GM12878 (cell line): ENCODE results near the gene B9D1. TPM values are rescaled to one million over a fixed set of nuclear protein-coding genes. Genes with fewer than 3 reads are reported as not detected.

Experiments
- ATF2 ChIP-seq: IDR thresholded peaks from 2 replicates; pipeline ENCODE4 v1.6.1; 2012; ENCODE audit warnings: low read length, inconsistent platforms
- BACH1 ChIP-seq: fragments of 450-650 bp; IDR thresholded peaks from 2 replicates; pipeline ENCODE4 v1.6.1; 2017; ENCODE audit warnings: mild to moderate bottlenecking, borderline replicate concordance
- BCL11A ChIP-seq: IDR thresholded peaks from 2 replicates; pipeline ENCODE4 v1.6.1; 2011; ENCODE audit warnings: low read depth, low read length
- BHLHE40 ChIP-seq, 2 experiments: fragments of 450-650 bp in 1 of 2; IDR thresholded peaks; 2 replicates each; pipeline ENCODE4 v1.6.1; 2011 to 2017; ENCODE audit warnings: low read depth in 2 of 2, borderline replicate concordance in 1 of 2, improper control_type of control experiment in 1 of 2, low read length in 1 of 2, mild to moderate bottlenecking in 1 of 2
- EED ChIP-seq: sonication (generic); IDR thresholded peaks from 2 replicates; pipeline ENCODE4 v1.6.1; 2016; ENCODE audit warnings: antibody characterized with exemption, low read depth
- EGR1 ChIP-seq, 2 experiments: IDR thresholded peaks; 1 replicate in 1 of 2; 2 replicates in 1 of 2; pipeline ENCODE4 v1.6.1; 2011 to 2012; ENCODE audit warnings: low read depth in 2 of 2, low read length in 2 of 2, borderline replicate concordance in 1 of 2, mild to moderate bottlenecking in 1 of 2, moderate library complexity in 1 of 2
- EP300 ChIP-seq, 2 experiments: fragments of 150-350 bp in 1 of 2; IDR thresholded peaks; 2 replicates each; pipeline ENCODE4 v1.6.1; 2011 to 2012; ENCODE audit warnings: low read depth in 2 of 2, low read length in 2 of 2, borderline replicate concordance in 1 of 2, improper control_type of control experiment in 1 of 2, inconsistent platforms in 1 of 2; ENCODE audit not compliant: control insufficient read depth in 1 of 2
- HDAC2 ChIP-seq: fragments of 200-600 bp; sonication (generic); IDR thresholded peaks from 2 replicates; pipeline ENCODE4 v1.6.1; 2017
- IKZF1 ChIP-seq: fragments of 450-650 bp; conservative IDR thresholded peaks from 2 replicates; pipeline ENCODE4 v1.6.1; 2017; ENCODE audit warnings: antibody characterized with exemption, mild to moderate bottlenecking
- LARP7 ChIP-seq: fragments of 450-650 bp; IDR thresholded peaks from 2 replicates; pipeline ENCODE4 v1.6.1; 2017; ENCODE audit warnings: mild to moderate bottlenecking
- NFIC ChIP-seq: IDR thresholded peaks from 2 replicates; pipeline ENCODE4 v1.6.1; 2012; ENCODE audit warnings: low read depth, mild to moderate bottlenecking, inconsistent platforms, low read length, moderate library complexity
- RAD51 ChIP-seq: fragments of 450-650 bp; IDR thresholded peaks from 2 replicates; pipeline ENCODE4 v1.6.1; 2016; ENCODE audit warnings: moderate library complexity, mild to moderate bottlenecking, inconsistent platforms
- SIX5 ChIP-seq: IDR thresholded peaks from 2 replicates; pipeline ENCODE4 v1.6.1; 2011; ENCODE audit warnings: mild to moderate bottlenecking, low read depth, low read length, moderate library complexity; ENCODE audit not compliant: severe bottlenecking
- SMAD1 ChIP-seq: fragments of 450-650 bp; IDR thresholded peaks from 2 replicates; pipeline ENCODE4 v1.6.1; 2018; ENCODE audit warnings: mild to moderate bottlenecking, low read depth; ENCODE audit not compliant: partially characterized antibody
- SMARCA5 ChIP-seq: fragments of 450-650 bp; IDR thresholded peaks from 2 replicates; pipeline ENCODE4 v1.6.1; 2017; ENCODE audit warnings: mild to moderate bottlenecking
- SREBF1 ChIP-seq: IDR thresholded peaks from 2 replicates; pipeline ENCODE4 v1.6.1; 2012; ENCODE audit warnings: mild to moderate bottlenecking, low read length
- SUPT20H ChIP-seq: IDR thresholded peaks from 2 replicates; pipeline ENCODE4 v1.6.1; 2011; ENCODE audit warnings: low read depth, mild to moderate bottlenecking, low read length, moderate library complexity, borderline replicate concordance; ENCODE audit not compliant: control insufficient read depth
- SUZ12 ChIP-seq: fragments of 200-600 bp; sonication (generic); IDR thresholded peaks from one replicate; pipeline ENCODE4 v1.6.1; 2018; ENCODE audit warnings: antibody characterized with exemption, mild to moderate bottlenecking; ENCODE audit not compliant: unreplicated experiment
- YBX1 ChIP-seq: fragments of 450-650 bp; IDR thresholded peaks from 2 replicates; pipeline ENCODE4 v1.6.1; 2016; ENCODE audit warnings: antibody characterized with exemption
- ZNF24 ChIP-seq: fragments of 450-650 bp; IDR thresholded peaks from 2 replicates; pipeline ENCODE4 v1.6.1; 2017; ENCODE audit warnings: antibody characterized with exemption, mild to moderate bottlenecking
- ZNF622 ChIP-seq: fragments of 450-650 bp; IDR thresholded peaks from 2 replicates; pipeline ENCODE4 v1.6.1; 2017; ENCODE audit warnings: mild to moderate bottlenecking, inconsistent platforms
- polyA plus RNA-seq, 11 experiments: library from polyadenylated mRNA; depleted of rRNA in 4 of 11; unstranded in 6 of 11; stranded (reverse) in 5 of 11; fragments of >200 nt; fragmentation: Nextera tagmentation in 4 of 11; fragmentation: Illumina TruSeq in 1 of 11; extraction: Ambion mirVana in 4 of 11; extraction: Trizol in 1 of 11; gene quantifications; 1 replicate in 1 of 11; 2 replicates in 10 of 11; pipeline versions ENCODE4 v1.2.1 to v1.2.3, GENCODE V29; 2011 to 2016; ENCODE audit warnings: inconsistent platforms in 2 of 11, missing spikeins in 2 of 11, low read depth in 1 of 11
- total RNA-seq, 4 experiments: library from RNA; depleted of rRNA in 3 of 4; stranded (reverse); fragments of >200 nt in 3 of 4; fragmentation: Illumina TruSeq in 1 of 4; extraction: Trizol in 1 of 4; gene quantifications; 2 replicates each; pipeline versions ENCODE4 v1.2.1 to v1.2.3, GENCODE V29; 2013 to 2021
- TF ChIP-seq, protein P1 (sequence below): IDR thresholded peaks from 2 replicates; pipeline ENCODE4 v1.6.1; 2011; ENCODE audit warnings: mild to moderate bottlenecking, low read depth, low read length, moderate library complexity; ENCODE audit not compliant: insufficient replicate concordance
- TF ChIP-seq, protein P2 (sequence below): fragments of 450-650 bp; formaldehyde crosslinking; IDR thresholded peaks from 2 replicates; pipeline ENCODE4 v1.4.0; 2022; ENCODE audit warnings: mild to moderate bottlenecking, moderate library complexity
- TF ChIP-seq, protein P3 (sequence below): IDR thresholded peaks from 2 replicates; pipeline ENCODE4 v1.6.1; 2012; ENCODE audit warnings: low read depth, low read length, improper control_type of control experiment

The B9D1 gene
- total and polyA plus RNA-seq, 10 of the 15 experiments (the other 5 are each of a cell fraction or from before 2014, with no cell fraction given) = 5.9 to 18.3 (median 9.8) TPM

DNA sequence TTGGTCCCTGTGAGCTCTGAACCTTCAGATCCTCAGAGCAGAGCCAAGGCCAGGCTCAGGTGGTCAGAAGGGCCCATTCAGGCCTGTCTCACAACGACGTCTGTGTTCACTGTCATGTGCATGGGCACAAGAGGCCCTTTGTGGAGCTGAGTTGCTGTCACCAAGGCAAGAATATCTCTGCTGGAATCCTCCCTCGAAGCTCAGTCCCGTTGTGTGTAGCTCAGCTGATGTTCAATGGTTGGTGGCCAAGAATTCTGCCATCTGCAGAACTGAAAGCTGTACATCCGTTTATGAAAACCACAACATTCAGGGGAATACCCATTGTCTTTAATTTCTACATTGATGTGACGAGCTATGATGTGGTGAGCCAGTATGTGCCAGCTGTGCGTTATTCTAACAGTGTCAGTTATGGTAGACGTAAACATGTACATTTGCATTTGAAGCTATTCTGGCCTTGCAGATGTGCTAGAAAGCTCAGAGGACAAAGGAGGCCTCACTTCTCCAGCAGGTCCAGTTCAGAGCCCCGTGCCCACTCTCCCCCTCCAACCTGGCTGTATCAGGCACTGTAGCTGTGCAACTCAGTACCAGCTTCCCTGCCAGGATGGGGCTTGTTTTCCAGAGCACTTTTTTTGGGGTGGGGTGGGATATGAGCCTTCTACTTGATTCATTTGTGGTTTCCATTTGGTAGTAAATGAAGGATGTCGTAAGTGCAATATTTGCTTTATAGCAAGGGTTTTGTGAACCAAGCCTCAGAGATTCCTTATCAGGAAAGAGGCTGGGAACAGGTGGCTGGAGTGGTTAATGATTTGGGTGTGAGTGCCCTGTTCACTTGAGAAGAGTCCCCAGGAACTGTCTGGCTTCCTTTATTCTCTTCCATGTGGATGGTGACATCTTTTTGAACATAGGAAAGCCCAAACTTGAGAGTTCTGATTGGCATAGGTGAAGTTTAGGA, 56.1 kb downstream of the B9D1 start (continued):
- TF ChIP-seq BHLHE40 (IDR thresholded peaks at IDR 0.05; ENCODE audit: borderline replicate concordance in 1 of 2, low read depth in 2 of 2, low read length in 1 of 2) (peak in 1 of 2 experiments; percentile 72; a peak in 2 of 4 replicates), SIX5 (no peak), ATF2 (peak; percentile 76), SMAD1 (no peak), LARP7 (no peak), SREBF1 (0 out of 2 replicates have a peak, but pooled peaks have one; percentile 17), ZNF622 (no peak), HDAC2 (no peak), BACH1 (no peak), ZNF24 (no peak), EP300 (IDR thresholded peaks at IDR 0.05; ENCODE audit: borderline replicate concordance in 1 of 2, control insufficient read depth in 1 of 2, low read depth in 2 of 2, low read length in 2 of 2) (peak; percentile 79 to 92; a peak in 3 of 4 replicates), SUPT20H (no peak), EED (peak; percentile 47; the same call in 1 of the 2 replicates), EGR1 (IDR thresholded peaks at IDR 0.05; ENCODE audit: borderline replicate concordance in 1 of 2, low read depth in 2 of 2, low read length in 2 of 2) (no peak), SUZ12 (no peak), BCL11A (peak; percentile 71), IKZF1 (peak; percentile 83), SMARCA5 (0 out of 2 replicates have a peak, but pooled peaks have one; percentile 46), RAD51 (no peak), NFIC (peak; percentile 71), YBX1 (no peak)
- TF ChIP-seq, protein P1, sequence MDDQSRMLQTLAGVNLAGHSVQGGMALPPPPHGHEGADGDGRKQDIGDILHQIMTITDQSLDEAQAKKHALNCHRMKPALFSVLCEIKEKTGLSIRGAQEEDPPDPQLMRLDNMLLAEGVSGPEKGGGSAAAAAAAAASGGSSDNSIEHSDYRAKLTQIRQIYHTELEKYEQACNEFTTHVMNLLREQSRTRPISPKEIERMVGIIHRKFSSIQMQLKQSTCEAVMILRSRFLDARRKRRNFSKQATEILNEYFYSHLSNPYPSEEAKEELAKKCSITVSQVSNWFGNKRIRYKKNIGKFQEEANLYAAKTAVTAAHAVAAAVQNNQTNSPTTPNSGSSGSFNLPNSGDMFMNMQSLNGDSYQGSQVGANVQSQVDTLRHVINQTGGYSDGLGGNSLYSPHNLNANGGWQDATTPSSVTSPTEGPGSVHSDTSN = peak; percentile 32
- TF ChIP-seq, protein P2, sequence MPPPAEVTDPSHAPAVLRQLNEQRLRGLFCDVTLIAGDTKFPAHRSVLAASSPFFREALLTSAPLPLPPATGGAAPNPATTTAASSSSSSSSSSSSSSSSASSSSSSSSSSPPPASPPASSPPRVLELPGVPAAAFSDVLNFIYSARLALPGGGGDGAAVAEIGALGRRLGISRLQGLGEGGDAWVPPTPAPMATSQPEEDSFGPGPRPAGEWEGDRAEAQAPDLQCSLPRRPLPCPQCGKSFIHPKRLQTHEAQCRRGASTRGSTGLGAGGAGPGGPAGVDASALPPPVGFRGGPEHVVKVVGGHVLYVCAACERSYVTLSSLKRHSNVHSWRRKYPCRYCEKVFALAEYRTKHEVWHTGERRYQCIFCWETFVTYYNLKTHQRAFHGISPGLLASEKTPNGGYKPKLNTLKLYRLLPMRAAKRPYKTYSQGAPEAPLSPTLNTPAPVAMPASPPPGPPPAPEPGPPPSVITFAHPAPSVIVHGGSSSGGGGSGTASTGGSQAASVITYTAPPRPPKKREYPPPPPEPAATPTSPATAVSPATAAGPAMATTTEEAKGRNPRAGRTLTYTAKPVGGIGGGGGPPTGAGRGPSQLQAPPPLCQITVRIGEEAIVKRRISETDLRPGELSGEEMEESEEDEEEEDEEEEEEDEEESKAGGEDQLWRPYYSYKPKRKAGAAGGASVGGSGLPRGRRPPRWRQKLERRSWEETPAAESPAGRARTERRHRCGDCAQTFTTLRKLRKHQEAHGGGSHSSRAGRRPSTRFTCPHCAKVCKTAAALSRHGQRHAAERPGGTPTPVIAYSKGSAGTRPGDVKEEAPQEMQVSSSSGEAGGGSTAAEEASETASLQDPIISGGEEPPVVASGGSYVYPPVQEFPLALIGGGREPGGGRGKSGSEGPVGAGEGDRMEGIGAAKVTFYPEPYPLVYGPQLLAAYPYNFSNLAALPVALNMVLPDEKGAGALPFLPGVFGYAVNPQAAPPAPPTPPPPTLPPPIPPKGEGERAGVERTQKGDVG = no peak
- TF ChIP-seq, protein P3, sequence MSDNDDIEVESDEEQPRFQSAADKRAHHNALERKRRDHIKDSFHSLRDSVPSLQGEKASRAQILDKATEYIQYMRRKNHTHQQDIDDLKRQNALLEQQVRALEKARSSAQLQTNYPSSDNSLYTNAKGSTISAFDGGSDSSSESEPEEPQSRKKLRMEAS = no peak
